ENCODE results near the gene XPC. TPM values are rescaled to one million over a fixed set of nuclear protein-coding genes. Genes with fewer than 3 reads are reported as not detected.

Gene XPC
- total RNA-seq, 1 donor: 61.6 TPM

DNA sequence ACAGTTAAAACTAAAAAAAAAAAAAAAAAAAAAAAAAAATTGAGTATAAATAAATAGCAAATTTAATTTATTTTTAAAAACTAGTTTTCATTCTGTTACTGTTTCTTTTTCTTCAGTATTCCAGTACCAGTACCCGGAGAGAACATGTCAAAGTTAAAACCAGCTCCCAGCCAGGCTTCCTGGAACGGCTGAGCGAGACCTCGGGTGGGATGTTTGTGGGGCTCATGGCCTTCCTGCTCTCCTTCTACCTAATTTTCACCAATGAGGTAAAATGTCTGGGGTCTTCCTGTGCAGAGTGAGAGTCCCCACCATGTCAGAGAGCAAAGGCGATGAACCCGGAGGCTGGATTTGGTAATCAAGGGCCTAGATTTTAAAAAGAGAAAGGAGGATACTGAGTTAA, 49.1 kb downstream of the XPC start:
- H3K4me3 ChIP-seq (ENCODE audit: low read depth, low read length): no peak overlapping the region
- TF ChIP-seq, protein P1, sequence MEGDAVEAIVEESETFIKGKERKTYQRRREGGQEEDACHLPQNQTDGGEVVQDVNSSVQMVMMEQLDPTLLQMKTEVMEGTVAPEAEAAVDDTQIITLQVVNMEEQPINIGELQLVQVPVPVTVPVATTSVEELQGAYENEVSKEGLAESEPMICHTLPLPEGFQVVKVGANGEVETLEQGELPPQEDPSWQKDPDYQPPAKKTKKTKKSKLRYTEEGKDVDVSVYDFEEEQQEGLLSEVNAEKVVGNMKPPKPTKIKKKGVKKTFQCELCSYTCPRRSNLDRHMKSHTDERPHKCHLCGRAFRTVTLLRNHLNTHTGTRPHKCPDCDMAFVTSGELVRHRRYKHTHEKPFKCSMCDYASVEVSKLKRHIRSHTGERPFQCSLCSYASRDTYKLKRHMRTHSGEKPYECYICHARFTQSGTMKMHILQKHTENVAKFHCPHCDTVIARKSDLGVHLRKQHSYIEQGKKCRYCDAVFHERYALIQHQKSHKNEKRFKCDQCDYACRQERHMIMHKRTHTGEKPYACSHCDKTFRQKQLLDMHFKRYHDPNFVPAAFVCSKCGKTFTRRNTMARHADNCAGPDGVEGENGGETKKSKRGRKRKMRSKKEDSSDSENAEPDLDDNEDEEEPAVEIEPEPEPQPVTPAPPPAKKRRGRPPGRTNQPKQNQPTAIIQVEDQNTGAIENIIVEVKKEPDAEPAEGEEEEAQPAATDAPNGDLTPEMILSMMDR (IDR thresholded peaks at IDR 0.05; ENCODE audit: insufficient read depth, low read length): no peak
- no peak for DNase-seq (ENCODE audit: low read depth)

DNA sequence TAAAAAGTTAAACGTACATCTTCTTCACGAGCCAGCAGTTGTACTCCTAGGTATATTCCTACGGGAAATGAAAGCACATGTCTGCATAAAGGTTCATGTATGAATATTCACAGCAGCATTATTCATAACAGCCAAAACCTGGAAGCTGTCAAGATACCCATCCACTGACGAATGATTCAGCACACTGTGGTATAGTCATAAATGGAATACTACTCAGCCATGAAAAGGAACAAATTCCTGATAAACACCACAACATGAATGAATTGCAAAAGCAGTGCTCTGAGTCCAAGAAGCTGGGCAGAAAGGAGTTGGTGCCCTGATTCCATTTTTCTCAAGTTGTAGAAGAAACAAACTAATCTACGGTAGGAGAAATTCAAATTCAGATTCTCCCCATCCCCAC, 49.7 kb downstream of the XPC start:
- H3K4me3 ChIP-seq (ENCODE audit: low read depth, low read length): no peak overlapping the region
- TF ChIP-seq, protein P1 (IDR thresholded peaks at IDR 0.05; ENCODE audit: insufficient read depth, low read length): no peak
- no peak for DNase-seq (ENCODE audit: low read depth)

DNA sequence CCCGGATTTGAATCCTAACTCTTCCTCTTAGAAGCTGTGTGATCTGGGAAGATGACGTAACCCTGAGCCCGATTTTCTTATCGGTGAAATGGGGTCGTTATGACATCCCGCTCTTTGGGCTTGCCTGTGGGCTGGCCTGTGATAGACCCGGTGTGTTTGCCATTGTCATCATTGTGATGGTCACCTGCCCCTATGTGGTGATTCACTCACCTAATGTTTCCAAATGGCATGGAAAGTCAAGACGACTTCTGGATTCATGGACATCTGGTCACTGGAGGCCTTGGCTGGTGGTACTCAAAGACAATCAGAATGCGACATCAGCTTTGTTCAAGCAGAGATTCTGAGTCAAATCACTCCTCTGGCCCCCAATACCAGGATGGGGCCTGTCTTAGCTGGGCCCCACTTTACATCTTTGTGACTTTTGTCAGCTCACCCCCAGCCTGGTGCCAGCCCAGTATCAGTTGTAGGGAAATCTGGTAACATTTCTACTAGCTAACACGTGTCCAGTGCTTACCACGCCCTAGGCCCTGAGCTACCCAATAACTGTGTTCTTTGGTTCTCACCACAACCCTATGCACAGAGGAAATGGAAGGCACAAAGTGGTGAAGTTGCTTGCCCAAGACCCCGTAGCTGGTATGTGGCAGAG, 50.8 kb downstream of the XPC start:
- TF ChIP-seq, protein P1 (IDR thresholded peaks at IDR 0.05; ENCODE audit: insufficient read depth, low read length): no peak
- no peak for DNase-seq (ENCODE audit: low read depth)
- no peak overlapping the region for H3K4me3 ChIP-seq (ENCODE audit: low read depth, low read length)

DNA sequence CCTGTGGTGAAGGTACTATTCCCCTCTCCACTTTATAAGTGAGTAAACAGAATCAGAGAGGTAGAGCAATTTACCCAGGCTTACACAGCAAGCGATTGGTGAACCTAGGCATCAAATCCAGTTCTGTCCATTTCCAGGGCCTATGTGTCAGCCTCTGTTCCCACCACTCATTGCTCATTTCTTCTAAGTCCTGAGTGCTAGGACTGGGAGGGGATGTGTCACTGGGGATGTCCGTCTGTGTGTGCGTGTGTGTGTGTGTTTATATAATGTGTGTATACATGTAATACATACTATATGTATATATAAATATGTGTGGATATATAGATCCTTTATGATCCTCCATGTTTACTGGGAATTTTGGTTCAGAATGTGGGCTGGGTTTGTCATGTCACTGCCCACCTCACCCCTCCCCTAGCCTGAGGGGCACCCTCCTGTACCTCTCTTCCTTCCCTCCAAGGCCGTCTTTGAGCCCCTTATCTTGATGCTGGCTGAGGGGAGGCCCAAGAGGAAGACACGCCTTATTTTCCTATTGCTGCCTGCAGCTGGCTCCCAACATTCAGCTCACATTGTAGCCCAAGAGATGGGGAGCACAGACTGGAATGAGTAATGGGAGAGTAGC, 51.4 kb downstream of the XPC start:
- peak overlapping the region; percentile 98 for H3K4me3 ChIP-seq (ENCODE audit: low read depth, low read length)
- DNase-seq (ENCODE audit: low read depth): no peak

DNA sequence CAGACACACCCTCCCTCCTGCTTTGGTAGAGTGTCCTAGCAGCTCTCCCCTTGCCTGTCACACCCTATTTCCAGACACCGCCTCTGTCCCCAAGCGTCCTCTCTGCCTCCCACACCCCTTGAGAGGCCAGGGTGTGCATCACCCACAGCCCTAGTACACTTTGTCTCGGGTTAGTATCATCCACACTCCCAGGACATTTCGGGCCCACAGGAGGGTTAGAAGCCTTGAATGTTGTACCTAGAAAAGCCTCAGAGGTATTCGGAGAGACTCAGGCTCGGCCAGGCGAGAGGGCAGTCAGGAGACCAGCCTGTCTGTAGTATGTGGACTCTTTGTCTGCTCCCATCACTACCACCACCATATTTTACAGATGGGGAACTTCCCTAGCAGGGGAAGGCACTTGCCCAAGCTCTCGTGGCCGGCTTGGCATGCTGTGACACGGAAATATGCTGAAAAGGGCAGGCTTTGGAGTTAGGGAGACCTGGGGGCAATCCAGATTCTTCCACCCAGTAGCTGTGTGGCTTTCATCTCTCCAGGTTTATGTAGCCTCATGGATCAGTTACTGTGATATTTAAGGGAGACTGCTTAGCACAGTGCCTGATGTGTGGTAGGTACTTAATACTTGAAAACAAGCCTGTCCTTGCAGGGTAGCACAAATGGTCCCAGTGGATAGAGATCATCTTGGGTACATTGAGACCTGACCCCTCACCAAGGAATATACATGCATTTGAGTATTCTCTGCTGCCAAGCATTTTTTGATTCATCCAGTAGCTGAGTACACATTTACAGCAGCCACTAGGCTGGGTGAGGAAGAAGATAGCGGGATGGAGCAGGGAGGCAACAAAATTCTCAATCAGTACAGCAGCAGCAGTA, 52.1 kb downstream of the XPC start:
- peak overlapping the region; percentile 98 for H3K4me3 ChIP-seq (ENCODE audit: low read depth, low read length)
- DNase-seq (ENCODE audit: low read depth): no peak
- TF ChIP-seq, protein P1 (IDR thresholded peaks at IDR 0.05; ENCODE audit: insufficient read depth, low read length): no peak

More for the DNA sequence above, 51.4 kb downstream of the XPC start:
- TF ChIP-seq, protein P1 (IDR thresholded peaks at IDR 0.05; ENCODE audit: insufficient read depth, low read length): no peak

DNA sequence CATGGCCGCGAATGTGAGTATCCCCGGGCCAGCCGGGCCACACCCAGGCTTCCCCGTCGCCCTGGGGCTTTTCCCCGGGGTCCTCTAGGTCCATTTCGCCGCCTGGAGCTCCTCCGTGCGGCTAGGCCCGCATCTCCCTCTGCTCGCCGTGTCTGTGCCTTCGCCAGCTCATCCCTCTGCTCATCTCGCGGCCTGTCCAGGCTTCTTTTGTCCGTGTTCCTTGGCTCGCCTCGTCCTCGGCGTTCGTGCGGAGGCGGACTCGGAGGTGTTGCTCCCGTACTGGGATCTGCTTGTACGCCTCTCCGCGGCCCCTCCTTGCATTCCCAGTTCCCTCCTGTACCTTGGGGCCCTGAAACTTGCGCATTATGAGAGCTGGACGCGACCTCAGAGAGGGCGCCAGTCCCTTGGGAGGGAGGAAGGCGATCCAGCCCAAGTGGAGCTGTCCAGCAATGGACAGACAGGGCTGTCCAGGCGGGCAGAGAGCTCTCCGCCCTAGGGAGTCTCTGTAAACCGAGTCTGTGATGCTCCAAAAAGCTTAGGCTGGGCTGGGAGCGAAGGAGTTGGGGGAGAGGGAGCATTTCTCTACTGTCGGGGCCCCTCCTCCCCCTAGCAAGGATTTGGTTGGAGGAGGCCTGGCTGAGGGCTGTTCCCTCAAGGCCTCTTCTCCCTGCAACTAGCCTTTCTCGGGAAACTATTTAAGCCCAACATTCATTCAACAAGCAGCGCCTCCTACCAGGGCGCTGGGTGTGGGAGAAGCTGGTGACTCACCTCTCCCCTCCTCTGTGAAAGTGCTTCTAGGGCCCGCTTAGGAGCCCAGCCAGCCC, 53.0 kb downstream of the XPC start:
- peak; percentile 96 for DNase-seq (ENCODE audit: low read depth)
- peak overlapping the region; percentile 98 for H3K4me3 ChIP-seq (ENCODE audit: low read depth, low read length)
- TF ChIP-seq, protein P1 (IDR thresholded peaks at IDR 0.05; ENCODE audit: insufficient read depth, low read length): peak; percentile 33

All from fibroblast of the aortic adventitia (primary cell).